PFSK-1 (cell line): Measurements from ENCODE around the gene GPRIN3.

Source experiments
- FOXP2 ChIP-seq: optimal IDR thresholded peaks from 2 replicates; pipeline ENCODE3; 2011; ENCODE audit warnings: borderline replicate concordance, control low read depth, inconsistent platforms; ENCODE audit not compliant: insufficient read depth; ENCODE audit errors: extremely low read length, extremely low read depth
- POLR2AphosphoS5 ChIP-seq: IDR thresholded peaks from 2 replicates; pipeline ENCODE4 v1.6.1; 2012; ENCODE audit warnings: low read depth, mild to moderate bottlenecking, control low read depth, low read length, moderate library complexity
- SIN3A ChIP-seq: IDR thresholded peaks from 2 replicates; pipeline ENCODE4 v1.6.1; 2012; ENCODE audit warnings: mild to moderate bottlenecking, low read length, moderate library complexity, borderline replicate concordance; ENCODE audit not compliant: insufficient read depth
- TAF1 ChIP-seq: IDR thresholded peaks from 2 replicates; pipeline ENCODE4 v1.6.1; 2012; ENCODE audit warnings: low read length, control low read depth, borderline replicate concordance; ENCODE audit not compliant: insufficient read depth
- TF ChIP-seq, protein P1 (sequence below), 2 experiments: IDR thresholded peaks; 2 replicates each; pipeline versions ENCODE4 v1.6.1 to v1.8.0; 2011 to 2012; ENCODE audit warnings: low read depth in 2 of 2, low read length in 2 of 2, control low read depth in 1 of 2, inconsistent platforms in 1 of 2, mild to moderate bottlenecking in 1 of 2, moderate library complexity in 1 of 2; ENCODE audit not compliant: insufficient read depth in 1 of 2

DNA sequence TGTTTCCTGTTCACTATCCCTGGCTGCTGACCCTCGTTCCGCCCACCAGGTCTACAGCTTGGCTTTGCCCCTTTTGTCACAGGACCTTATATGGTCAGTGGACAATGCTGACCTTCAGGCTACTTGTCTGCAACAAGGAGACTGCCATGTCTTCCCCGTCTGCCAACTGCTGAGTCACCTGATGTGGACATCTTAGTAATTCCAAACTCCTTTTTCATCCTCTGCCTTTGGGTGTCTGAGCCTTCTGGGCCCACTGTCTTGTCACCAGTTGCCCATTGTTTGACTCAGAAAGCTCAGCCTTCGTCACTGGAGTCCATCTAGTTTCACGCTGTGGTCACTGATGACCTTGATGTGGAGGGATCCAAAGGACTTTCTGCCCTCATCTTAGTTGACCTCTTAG is 30.2 kb downstream of the GPRIN3 start:
- no peak for TF ChIP-seq TAF1
- TF ChIP-seq POLR2AphosphoS5: no peak
- TF ChIP-seq SIN3A: no peak
- TF ChIP-seq, protein P1, sequence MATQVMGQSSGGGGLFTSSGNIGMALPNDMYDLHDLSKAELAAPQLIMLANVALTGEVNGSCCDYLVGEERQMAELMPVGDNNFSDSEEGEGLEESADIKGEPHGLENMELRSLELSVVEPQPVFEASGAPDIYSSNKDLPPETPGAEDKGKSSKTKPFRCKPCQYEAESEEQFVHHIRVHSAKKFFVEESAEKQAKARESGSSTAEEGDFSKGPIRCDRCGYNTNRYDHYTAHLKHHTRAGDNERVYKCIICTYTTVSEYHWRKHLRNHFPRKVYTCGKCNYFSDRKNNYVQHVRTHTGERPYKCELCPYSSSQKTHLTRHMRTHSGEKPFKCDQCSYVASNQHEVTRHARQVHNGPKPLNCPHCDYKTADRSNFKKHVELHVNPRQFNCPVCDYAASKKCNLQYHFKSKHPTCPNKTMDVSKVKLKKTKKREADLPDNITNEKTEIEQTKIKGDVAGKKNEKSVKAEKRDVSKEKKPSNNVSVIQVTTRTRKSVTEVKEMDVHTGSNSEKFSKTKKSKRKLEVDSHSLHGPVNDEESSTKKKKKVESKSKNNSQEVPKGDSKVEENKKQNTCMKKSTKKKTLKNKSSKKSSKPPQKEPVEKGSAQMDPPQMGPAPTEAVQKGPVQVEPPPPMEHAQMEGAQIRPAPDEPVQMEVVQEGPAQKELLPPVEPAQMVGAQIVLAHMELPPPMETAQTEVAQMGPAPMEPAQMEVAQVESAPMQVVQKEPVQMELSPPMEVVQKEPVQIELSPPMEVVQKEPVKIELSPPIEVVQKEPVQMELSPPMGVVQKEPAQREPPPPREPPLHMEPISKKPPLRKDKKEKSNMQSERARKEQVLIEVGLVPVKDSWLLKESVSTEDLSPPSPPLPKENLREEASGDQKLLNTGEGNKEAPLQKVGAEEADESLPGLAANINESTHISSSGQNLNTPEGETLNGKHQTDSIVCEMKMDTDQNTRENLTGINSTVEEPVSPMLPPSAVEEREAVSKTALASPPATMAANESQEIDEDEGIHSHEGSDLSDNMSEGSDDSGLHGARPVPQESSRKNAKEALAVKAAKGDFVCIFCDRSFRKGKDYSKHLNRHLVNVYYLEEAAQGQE (IDR thresholded peaks at IDR 0.05; ENCODE audit: insufficient read depth in 1 of 2, low read depth in 2 of 2, low read length in 2 of 2): no peak
- no peak for TF ChIP-seq FOXP2
